ENCODE results near the gene FAM107A.

DNA sequence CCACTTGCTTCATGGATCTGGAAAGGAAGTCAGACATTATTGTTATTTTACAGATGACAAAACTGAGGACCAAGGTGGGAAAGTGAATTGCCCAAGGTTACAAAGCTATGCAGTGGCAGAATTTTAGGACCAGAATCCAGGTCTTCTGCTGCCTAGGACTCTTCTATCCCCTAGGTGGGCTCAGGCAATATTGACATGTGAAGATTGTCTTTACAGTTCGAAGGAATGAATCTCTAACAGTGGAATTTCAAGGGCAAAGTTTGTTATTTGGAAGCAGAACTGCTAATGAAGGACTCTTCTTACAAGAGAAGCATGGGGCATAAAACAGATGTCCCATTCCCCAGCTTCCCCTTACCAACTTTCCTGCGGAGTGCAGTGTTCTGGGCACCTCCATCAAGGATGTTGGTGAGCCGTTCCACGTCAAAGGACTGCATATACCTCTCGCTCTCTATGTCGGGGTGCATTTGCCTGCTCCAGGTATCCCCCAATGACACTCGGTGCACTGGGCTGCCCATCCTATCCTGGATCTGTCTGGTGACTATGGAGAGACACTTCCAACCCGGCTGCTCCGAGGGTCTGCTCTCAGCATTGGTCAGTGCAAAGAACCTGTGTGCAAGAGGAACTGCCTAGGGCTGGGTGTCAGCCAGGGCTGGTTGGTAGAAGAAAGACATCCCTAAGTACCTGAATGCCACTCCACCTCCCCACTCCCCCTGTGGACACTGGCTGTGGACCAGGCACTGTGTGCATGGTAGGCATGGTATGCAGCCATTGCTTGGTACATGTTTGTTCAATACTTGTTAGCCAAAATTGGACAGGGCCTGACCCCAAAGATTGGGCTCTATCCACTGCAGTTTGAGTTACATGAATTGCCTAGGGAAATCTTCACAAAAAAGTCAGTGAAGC is 42.3 kb downstream of the FAM107A start:
- TF ChIP-seq CTCF (IDR thresholded peaks at IDR 0.05), result no peak
- no peak for TF ChIP-seq POLR2A (IDR thresholded peaks at IDR 0.05)
